ENCODE results near the gene MBNL1.
"Not testable (repeated sequence)": the region's sequence is repeated elsewhere in the genome, so short reads cannot be mapped to it uniquely, and the experiment has no call there.

MBNL1 gene

DNA sequence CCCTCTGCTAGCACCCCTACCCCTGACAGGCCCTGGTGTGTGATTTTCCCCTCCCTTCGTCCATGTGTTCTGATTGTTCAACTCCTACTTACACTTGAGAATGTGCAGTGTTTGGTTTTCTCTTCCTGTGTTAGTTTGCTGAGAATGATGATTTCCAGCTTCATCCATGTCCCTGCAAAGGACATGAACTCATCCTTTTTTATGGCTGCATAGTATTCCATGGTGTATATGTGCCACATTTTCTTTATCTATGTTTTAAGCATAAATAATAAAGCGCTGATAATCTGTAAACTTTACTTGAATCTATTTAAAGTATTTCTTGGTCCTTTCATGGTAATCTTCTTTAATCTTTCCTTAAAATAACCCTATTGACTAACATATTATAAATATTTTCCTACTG lies 128.6 kb downstream of the MBNL1 start:
- DNase-seq: not testable (repeated sequence)

DNA sequence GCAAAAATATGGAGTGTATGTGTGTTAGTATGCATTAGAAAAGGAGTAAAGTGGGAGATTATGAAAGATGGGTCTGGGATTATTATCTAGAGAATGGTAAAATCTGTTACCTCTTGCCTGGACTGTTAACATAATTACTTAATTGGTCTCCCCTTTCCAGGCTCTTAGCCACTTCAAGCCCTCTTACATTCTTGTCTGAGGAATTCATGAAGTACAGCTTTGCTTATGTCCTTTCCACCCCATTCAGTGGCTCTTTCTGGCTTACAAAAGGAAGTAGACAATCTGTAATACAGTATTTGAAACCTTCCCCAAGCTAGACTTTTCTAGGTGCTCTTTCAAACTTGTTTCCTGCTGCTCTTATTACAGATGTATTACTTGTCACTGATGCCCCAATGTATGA lies 129.8 kb downstream of the MBNL1 start:
- no peak for DNase-seq

GRCh38 chr3:152399374-152399773 lies 130.6 kb downstream of the MBNL1 start:
- DNase-seq: no peak

DNA sequence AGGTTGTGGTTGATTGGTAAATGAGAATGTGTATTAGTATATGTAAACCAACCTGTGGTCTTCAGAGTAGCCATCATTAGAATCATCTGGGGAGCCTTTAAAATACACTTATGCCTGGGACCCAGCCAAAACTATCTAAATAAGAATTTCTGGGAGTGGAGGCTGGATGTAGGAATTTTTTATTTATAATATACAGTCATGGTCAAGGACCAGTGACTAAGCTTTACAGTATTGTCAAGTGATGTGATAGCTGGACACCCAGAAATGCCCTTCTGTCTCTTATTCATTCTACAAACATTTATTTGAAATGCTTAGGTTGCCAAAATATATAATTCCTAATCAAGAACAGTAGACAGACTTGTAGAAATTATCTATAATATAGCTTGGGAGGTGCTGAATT lies 132.2 kb downstream of the MBNL1 start:
- no peak for DNase-seq

- DNase-seq: no peak
Observed at GRCh38 chr3:152402695-152403451, 134.1 kb downstream of the MBNL1 start.

GRCh38 chr3:152403632-152404066 lies 134.9 kb downstream of the MBNL1 start:
- peak in 23 of 56 donors; percentile 3 to 52 (median 19) for DNase-seq

DNA sequence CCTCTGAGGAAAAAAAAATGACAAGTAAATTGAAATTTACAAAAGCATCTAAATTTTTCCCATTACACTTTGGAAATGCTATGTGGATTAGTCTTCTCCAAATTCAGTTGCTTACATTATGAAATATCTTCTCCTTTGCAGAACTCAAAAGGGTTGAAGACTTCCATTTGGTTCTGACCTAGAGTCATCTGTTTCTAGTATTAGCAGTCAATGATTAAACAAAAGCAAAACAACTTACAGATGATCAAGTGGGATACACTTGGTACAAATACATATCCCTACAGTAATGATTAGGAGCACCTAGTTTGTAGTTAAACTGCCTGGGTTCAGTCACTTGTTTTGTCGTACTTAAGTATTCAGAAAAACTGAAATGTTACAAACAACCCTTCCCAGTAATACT lies 136.2 kb downstream of the MBNL1 start:
- DNase-seq: no peak

DNA sequence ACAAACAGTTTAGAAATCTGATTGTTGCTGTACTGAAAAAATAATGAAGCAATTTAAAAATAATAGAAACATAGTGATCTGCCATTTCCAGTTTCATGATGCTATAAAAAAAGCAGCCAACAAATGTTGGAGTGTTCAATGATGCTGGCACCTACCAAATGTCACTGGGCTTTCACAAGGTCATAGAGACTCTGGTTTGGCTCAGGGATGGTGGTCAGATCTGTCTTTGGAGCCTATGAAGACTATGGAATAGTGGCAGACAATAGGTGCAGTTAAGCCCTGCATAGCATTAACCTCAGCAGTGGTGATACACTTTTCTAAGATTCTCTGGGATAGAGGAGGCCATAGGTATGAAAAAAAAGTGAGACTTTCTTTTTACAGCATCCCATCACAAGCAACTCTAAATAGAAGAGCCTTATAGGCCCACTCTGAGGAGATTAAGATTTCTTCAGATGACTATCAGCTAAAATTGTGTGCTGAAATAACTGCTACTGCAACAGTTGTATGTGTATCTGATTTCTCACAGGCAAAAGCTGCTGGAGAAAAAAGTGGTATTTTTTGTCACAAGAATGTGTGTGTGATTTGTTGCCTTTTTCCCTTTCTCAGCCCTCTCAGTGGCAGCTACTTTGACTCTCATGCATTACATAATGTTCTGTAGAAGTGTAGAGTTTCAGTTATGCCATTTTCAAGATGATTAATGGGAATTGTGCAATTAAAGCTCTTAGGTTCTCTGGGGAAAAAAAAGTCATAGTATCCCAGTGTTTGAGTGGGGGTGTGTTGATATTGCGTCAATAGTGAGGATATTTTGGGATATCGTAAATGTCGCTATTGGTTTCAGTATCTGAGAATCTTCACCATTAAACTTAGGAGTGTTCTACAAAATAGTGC lies 137.4 kb downstream of the MBNL1 start:
- no peak for DNase-seq

DNA sequence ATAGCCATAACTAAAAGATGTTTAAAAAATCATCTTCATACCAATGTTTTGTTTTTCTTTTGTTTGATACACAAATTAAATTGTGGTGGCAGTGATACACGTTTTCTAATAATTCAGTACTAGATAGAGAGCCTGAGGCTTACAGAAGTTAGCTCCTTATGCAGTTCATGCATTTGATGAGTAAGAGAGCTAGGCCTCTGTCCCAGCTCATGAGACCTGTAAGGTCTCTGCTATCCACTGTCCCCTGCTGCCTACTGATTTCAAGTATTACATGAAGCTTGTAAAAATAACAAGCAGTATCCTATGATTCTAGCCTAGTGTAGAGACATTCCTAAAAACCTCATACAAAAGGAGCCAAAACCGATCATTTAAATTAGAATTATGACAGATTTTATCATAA lies 144.5 kb downstream of the MBNL1 start:
- no peak for DNase-seq

- no peak for DNase-seq
Observed at GRCh38 chr3:152416808-152417580, 148.3 kb downstream of the MBNL1 start.

DNA sequence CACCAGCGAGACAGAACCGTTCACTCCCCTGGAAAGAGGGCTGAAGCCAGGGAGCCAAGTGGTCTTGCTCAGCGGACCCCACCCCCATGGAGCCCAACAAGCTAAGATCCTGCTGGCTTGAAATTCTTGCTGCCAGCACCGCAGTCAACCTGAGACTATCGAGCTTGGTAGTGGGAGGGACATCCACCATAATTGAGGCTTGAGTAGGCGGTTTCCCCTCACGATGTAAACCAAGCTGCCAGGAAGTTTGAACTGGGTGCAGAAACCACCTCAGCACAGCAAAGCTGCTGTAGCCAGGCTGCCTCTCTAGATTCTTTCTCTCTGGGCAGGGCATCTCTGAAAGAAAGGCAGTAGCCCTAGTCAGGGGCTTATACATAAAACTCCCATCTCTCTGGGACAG lies 151.0 kb downstream of the MBNL1 start:
- DNase-seq: no peak

- no peak for DNase-seq
Observed at GRCh38 chr3:152421162-152421561, 152.4 kb downstream of the MBNL1 start.

- DNase-seq: no peak
Observed at GRCh38 chr3:152426393-152426792, 157.7 kb downstream of the MBNL1 start.

GRCh38 chr3:152428577-152428976 lies 159.8 kb downstream of the MBNL1 start:
- DNase-seq: no peak

DNA sequence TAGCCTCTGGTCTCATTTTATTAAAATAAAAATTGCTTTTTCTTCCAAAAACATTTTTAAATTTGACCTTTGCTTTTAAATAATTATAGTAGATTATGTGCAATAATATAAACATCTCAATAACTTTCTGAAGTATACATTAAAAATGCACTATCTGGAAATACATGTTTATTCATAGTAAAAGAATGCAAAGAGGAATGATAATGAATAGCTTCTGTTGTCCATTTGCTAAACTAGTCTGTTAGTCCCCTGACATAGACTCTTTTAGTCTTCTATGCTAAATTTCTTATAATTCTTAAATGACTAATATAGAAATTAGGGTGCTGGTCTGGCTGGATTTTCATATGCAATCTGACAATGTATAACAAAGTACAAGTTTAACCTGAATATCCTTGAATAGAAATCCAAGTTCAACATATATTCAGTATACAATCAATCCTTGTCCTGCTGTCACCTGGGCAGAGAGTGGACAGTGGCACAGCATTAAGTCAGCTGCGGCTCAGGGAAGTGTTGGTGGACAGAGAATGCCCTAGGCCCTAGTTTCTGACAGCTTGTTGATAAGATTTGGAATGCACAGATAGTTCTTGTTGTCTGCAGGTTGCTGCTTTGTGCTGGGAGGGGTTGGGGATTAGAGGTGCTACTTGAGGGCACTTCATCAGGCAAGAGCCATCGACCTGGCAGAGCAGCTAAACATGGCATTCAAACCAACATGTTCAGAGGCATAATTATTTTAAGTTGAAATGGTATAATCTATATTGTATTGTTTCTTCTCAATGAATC lies 161.7 kb downstream of the MBNL1 start:
- no peak for DNase-seq

DNA sequence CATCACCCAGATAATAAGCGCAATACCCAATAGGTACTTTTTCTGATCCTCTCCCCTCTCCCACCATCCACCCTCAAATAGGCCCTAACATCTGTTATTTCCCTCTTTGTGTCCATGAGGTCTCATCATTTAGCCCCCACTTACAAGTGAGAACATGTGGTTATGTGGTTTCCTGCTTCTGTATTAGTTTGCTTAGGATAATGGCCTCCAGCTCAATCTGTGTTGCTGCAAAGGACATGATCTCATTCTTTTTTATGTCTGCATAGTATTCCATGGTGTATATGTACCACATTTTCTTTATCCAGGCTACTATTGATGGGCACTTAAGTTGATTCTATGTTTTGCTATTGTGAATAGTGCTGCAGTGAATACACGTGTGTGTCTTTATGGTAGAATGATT lies 165.4 kb downstream of the MBNL1 start:
- DNase-seq: no peak

DNA sequence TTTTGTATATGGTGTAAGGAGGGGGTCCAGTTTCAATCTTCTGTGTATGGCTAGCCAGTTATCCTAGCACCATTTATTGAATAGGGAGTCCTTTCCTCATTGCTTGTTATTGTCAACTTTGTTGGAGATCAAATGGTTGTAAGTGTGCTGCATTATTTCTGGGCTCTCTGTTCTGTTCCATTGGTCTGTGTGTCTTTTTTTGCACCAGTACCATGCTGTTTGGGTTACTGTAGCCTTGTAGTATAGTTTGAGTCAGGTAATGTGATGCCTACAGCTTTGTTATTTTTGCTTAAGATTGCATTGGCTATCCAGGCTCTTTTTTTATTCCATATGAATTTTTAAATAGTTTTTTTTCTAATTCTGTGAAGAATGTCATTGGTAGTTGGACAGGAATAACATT lies 166.5 kb downstream of the MBNL1 start:
- not testable (repeated sequence) for DNase-seq

DNA sequence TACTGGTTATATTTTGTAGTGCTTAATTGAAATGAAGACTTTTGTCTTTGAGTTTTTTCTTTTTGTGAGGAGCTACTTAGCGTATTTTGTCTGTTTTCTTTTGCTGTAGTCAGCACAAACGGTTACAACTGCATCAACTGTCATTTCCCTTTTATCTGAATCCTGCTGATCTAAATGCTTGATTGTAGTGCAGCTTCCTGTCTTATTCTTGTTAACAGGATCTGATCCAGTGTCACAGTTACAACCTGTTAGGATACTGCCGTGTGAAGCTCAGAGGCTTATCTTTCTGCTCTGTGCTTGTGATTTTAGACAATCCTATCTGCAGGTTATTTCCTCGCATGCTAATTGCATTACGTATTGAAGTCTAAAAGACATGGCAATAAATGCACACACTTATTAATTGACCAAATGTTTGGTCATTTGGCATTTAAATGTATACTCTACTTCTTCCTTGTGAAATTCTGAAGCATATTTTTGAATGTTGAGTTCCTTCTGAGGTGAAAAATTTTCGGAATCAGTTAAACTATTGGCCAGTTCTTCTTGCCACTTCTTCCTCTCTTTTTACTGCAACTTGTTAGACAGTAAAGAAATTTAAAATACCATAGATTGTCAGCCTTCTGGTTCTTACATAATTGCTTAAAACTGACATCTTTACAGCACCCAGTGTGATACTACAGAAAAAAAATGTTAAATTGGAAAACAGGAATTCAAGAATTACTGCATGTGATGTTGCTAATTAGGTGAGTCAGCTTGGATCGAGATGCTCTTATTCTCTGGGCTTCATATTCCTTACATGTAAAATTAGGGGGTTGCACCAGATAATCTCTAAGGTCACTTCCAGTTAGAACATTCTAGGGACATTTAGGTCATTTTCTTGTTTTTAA lies 168.2 kb downstream of the MBNL1 start:
- no peak for DNase-seq

- no peak for DNase-seq
Observed at GRCh38 chr3:152438181-152438580, 169.5 kb downstream of the MBNL1 start.

DNA sequence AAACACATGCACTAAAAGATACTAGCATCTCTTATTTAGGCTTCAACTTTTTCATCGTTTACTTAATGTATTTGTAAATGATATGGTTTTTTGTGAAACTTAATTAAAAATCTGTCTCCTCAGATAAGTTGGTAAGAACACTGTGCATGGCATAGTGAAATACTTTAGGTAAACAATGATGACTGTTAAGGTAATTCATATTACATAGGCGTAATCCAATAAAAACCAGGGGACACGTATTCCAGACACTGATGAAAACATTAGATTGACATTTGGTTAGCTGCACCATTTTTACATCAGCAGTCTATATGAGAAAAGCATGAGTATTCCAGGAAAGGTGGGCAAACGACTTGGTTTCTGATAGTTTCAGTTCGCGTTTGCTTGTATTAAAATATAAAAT lies 170.0 kb downstream of the MBNL1 start:
- no peak for DNase-seq

All from nucleus accumbens (tissue), 56 donors.